Caco-2 (cell line): Measurements from ENCODE around the gene THADA. TPM values are rescaled to one million over a fixed set of nuclear protein-coding genes. Genes with fewer than 3 reads are reported as not detected.

ENCODE experiments used
- BruUV-seq: library from RNA; stranded (reverse); fragments of 400-500 nt; replicated peaks from 2 replicates; lab custom pipeline; 2021; lab: Mats Ljungman, UMichigan
- CTCF ChIA-PET: fragments of 300-600 bp; sonication (Branson Sonifier 250); formaldehyde crosslinking; loops from one replicate; lab custom pipeline; 2022; ENCODE audit warnings: antibody characterized with exemption; lab: Charles Lee
- POLR2A ChIA-PET: fragments of 300-600 bp; sonication (Branson Sonifier 250); formaldehyde crosslinking; loops from one replicate; lab custom pipeline; 2022; ENCODE audit warnings: antibody characterized with exemption; lab: Charles Lee
- DNase-seq, 2 experiments: peaks; one replicate each; pipeline versions ENCODE4 v3.0.0 to v3.0.0-alpha.2; 2020 to 2022
- H3K27me3 ChIP-seq: replicated peaks from 2 replicates; pipeline ENCODE4 v1.6.0; 2011; ENCODE audit warnings: low read length; ENCODE audit not compliant: control insufficient read depth, insufficient read depth
- H3K36me3 ChIP-seq: 2 replicates; pipeline ENCODE4 v1.5.1; 2011; ENCODE audit warnings: low read length; ENCODE audit not compliant: control insufficient read depth, insufficient read depth
- H3K4me1 ChIP-seq: fragments of 250-450 bp; sonication (Bioruptor Pico); 2 replicates; pipeline ENCODE4 v1.5.1; 2020; ENCODE audit warnings: mild to moderate bottlenecking
- H3K4me3 ChIP-seq: 2 replicates; pipeline ENCODE4 v1.5.1; 2011; ENCODE audit warnings: low read depth, mild to moderate bottlenecking, control low read depth, low read length
- H3K9me3 ChIP-seq: fragments of 250-450 bp; sonication (Bioruptor Pico); 2 replicates; pipeline ENCODE4 v1.5.1; 2020; ENCODE audit warnings: mild to moderate bottlenecking, moderate library complexity
- H3K27ac Mint-ChIP-seq: one replicate; pipeline ENCODE4 v1.8.0; 2022; ENCODE audit warnings: mixed read lengths; ENCODE audit not compliant: unreplicated experiment
- H3K27me3 Mint-ChIP-seq: one replicate; pipeline ENCODE4 v1.8.0; 2022; ENCODE audit warnings: mixed read lengths; ENCODE audit not compliant: insufficient read depth, unreplicated experiment
- H3K36me3 Mint-ChIP-seq: one replicate; pipeline ENCODE4 v1.8.0; 2022; ENCODE audit warnings: mild to moderate bottlenecking, mixed read lengths; ENCODE audit not compliant: insufficient read depth, unreplicated experiment
- H3K4me1 Mint-ChIP-seq: one replicate; pipeline ENCODE4 v1.8.0; 2022; ENCODE audit warnings: low read depth, mixed read lengths; ENCODE audit not compliant: unreplicated experiment
- H3K4me3 Mint-ChIP-seq: one replicate; pipeline ENCODE4 v1.8.0; 2022; ENCODE audit warnings: mild to moderate bottlenecking, moderate library complexity, mixed read lengths; ENCODE audit not compliant: unreplicated experiment
- H3K9me3 Mint-ChIP-seq: one replicate; pipeline ENCODE4 v1.8.0; 2022; ENCODE audit warnings: mixed read lengths; ENCODE audit not compliant: unreplicated experiment
- CTCF ChIP-seq, 2 experiments: fragments of 200-600 bp in 1 of 2; IDR thresholded peaks; 1 replicate in 1 of 2; 2 replicates in 1 of 2; pipeline versions ENCODE4 v1.5.1 to v1.8.0; 2011 to 2022; ENCODE audit warnings: antibody characterized with exemption in 1 of 2, control low read depth in 1 of 2, inconsistent platforms in 1 of 2, low read depth in 1 of 2, low read length in 1 of 2, mild to moderate bottlenecking in 1 of 2, moderate library complexity in 1 of 2; ENCODE audit not compliant: insufficient read depth in 1 of 2, severe bottlenecking in 1 of 2, unreplicated experiment in 1 of 2
- intact Hi-C: fragments of 100-400 bp; cut with micrococcal nuclease; formaldehyde crosslinking; loops from one replicate; pipeline ENCODE4 v1.10.0; 2022; ENCODE audit not compliant: unreplicated experiment
- total RNA-seq: library from RNA; stranded (reverse); gene quantifications from 2 replicates; pipeline ENCODE4 v1.2.3, GENCODE V29; 2022

THADA gene
- total RNA-seq, 1 experiment from 2014 or later, result 33.8 TPM

GRCh38 chr2:43238813-43239212 is 357.0 kb downstream of the THADA start:
- Histone ChIP-seq H3K4me3 (no peak overlapping the region), H3K27me3 (no peaks in the 10 kb centered on the region), H3K4me1 (no peaks in the 10 kb centered on the region), H3K36me3 (no peaks in the 10 kb centered on the region; the same call in 1 of the 2 replicates), H3K9me3 (no peaks in the 10 kb centered on the region)
- DNase-seq, result no peak
- Mint-ChIP-seq H3K4me3 (no peak overlapping the region), H3K36me3 (peaks cover 6% of the 10 kb centered on the region), H3K9me3 (no peaks in the 10 kb centered on the region), H3K27me3 (no peaks in the 10 kb centered on the region), H3K27ac (no peak overlapping the region), H3K4me1 (no peaks in the 10 kb centered on the region)
- POLR2A ChIA-PET, result no interaction called here
- CTCF ChIA-PET, result no interaction called here
- BruUV-seq, result no TSS peak
- TF ChIP-seq CTCF (IDR thresholded peaks at IDR 0.05; ENCODE audit: insufficient read depth in 1 of 2, low read depth in 1 of 2, low read length in 1 of 2, severe bottlenecking in 1 of 2, unreplicated experiment in 1 of 2), result no peak
- intact Hi-C loops, result no loop called here

GRCh38 chr2:43238176-43238575 is 357.7 kb downstream of the THADA start:
- Mint-ChIP-seq H3K4me1 (no peaks in the 10 kb centered on the region), H3K36me3 (peaks cover 8% of the 10 kb centered on the region), H3K4me3 (no peak overlapping the region), H3K27ac (no peak overlapping the region), H3K9me3 (no peaks in the 10 kb centered on the region), H3K27me3 (no peaks in the 10 kb centered on the region)
- Histone ChIP-seq H3K36me3 (no peaks in the 10 kb centered on the region; the same call in 1 of the 2 replicates), H3K4me1 (no peaks in the 10 kb centered on the region), H3K9me3 (no peaks in the 10 kb centered on the region), H3K27me3 (no peaks in the 10 kb centered on the region), H3K4me3 (no peak overlapping the region)
- no TSS peak for BruUV-seq
- intact Hi-C loops, result no loop called here
- no peak for DNase-seq
- TF ChIP-seq CTCF (IDR thresholded peaks at IDR 0.05; ENCODE audit: insufficient read depth in 1 of 2, low read depth in 1 of 2, low read length in 1 of 2, severe bottlenecking in 1 of 2, unreplicated experiment in 1 of 2), result no peak
- POLR2A ChIA-PET, result no interaction called here
- CTCF ChIA-PET, result no interaction called here

GRCh38 chr2:43233218-43234212 is 362.3 kb downstream of the THADA start:
- H3K4me1 Mint-ChIP-seq, result peaks cover 22% of the 10 kb centered on the region
- no peak overlapping the region for H3K4me3 Mint-ChIP-seq
- H3K36me3 Mint-ChIP-seq, result peaks cover 36% of the 10 kb centered on the region
- Histone ChIP-seq H3K36me3 (no peaks in the 10 kb centered on the region; the same call in 1 of the 2 replicates), H3K4me3 (no peak overlapping the region), H3K4me1 (peaks cover 27% of the 10 kb centered on the region), H3K9me3 (no peaks in the 10 kb centered on the region), H3K27me3 (no peaks in the 10 kb centered on the region)
- BruUV-seq, result no TSS peak
- POLR2A ChIA-PET, result no interaction called here
- intact Hi-C loops, result no loop called here
- no peak for DNase-seq
- TF ChIP-seq CTCF (IDR thresholded peaks at IDR 0.05; ENCODE audit: insufficient read depth in 1 of 2, low read depth in 1 of 2, low read length in 1 of 2, severe bottlenecking in 1 of 2, unreplicated experiment in 1 of 2), result no peak
- CTCF ChIA-PET, result no interaction called here
- H3K27ac Mint-ChIP-seq, result no peak overlapping the region
- H3K9me3 Mint-ChIP-seq, result no peaks in the 10 kb centered on the region
- H3K27me3 Mint-ChIP-seq, result no peaks in the 10 kb centered on the region
